HG02763 (cell line): ENCODE measurements around the gene RGCC.
"Not testable (repeated sequence)": the region's sequence is repeated elsewhere in the genome, so short reads cannot be mapped to it uniquely, and the experiment has no call there.

Experiments
- ATAC-seq: cut with Tn5 transposase; IDR thresholded peaks from one replicate; pipeline ENCODE4 v1.9.1; 2021; ENCODE audit warnings: mild to moderate bottlenecking, moderate library complexity; ENCODE audit not compliant: unreplicated experiment

Gene RGCC

GRCh38 chr13:41488124-41488523, 30.8 kb downstream of the RGCC start:
- no peak for ATAC-seq

DNA sequence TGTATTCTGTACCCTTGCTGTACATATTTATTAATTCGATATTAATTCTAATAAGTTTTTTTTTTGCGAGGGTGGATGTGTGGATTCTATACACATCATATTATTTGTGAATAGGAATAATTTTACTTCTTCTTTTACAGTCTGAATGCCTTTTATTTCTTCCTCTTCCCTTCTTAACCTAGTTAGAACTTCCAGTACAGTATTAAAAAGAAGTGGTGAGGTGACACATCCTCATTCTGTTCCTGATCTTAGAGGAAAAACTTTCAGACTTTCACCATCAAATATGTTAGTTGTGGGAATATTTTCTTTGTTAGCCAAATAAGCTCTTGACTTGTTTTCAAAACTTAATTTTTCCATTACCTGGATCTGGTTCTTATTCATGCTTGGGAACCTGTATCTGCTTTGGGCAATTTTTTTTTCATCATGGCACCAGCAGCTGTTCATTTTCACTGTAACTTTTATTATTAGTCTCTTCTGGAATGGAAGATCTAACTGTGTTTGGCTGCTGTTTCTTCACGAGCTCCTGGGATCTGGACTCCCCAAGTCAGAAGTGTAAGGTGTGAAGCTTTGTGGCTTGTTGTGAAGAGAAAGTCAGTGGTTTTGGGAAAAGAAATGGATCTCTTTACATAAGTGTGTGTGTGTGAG, 33.1 kb downstream of the RGCC start:
- ATAC-seq, result no peak

DNA sequence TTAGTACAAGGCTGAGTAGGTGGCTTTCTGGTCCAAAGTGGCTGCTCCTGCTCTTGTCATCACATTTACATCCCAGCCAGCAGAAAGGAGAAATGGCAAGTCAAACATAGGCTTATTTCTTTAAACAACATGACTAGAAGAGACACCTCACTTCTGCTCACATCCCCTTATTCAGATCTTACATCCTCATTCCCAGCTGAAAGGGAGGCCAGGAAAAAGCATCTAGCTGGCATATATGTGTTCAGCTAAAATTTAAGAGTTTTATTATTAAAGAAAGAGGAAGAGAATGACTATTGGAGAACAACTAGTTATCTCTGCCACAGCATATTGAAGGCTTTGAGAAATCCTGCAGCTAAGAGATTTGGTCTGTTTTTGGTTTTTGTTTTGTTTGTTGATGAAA, 34.1 kb downstream of the RGCC start:
- no peak for ATAC-seq

DNA sequence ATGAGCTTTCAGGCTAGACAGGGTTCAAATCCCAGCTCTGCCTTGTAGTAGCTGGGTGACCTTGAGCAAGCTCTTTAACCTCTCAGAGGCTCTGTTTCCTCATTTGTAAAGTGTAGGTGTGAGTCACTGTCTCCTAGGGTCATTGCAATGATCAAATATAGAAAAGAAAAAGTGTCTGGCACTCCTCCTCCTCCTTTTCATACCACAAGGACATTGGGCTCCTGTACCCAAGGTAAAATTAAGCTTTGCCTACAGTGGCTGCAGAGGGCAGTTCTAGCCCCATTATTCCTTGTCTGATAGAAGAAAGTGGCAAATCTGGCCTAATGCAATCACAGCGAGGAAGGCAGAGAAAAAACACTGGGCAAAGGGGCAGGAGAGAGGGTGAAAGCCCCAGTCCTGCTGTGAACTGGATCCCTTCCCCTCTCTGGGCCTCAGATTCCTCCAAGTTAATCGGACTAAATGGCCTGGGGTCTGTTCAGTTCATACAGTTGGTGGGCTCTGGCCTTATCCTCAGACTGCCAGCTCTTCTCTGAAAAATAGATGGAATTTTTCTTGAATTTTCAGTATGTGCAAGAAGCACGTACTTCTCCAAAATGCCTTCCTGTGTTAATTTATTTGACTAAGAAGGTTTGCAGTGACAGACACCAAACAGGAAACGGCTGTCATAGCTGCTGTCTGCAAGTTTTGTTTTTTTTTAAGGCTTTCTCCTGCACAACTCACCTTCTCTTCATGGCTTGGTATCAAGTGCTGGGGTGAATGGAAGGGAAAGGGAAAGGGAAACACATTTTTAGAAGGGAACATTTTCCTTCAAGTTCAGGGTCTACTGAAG, 35.3 kb downstream of the RGCC start:
- ATAC-seq, result peak; percentile 45

- no peak for ATAC-seq
These were observed 36.9 kb downstream of the RGCC start for GRCh38 chr13:41494202-41494601.

- no peak for ATAC-seq
These were observed 37.7 kb downstream of the RGCC start for GRCh38 chr13:41495044-41495443.

- no peak for ATAC-seq
These were observed 39.3 kb downstream of the RGCC start for GRCh38 chr13:41496420-41497234.

DNA sequence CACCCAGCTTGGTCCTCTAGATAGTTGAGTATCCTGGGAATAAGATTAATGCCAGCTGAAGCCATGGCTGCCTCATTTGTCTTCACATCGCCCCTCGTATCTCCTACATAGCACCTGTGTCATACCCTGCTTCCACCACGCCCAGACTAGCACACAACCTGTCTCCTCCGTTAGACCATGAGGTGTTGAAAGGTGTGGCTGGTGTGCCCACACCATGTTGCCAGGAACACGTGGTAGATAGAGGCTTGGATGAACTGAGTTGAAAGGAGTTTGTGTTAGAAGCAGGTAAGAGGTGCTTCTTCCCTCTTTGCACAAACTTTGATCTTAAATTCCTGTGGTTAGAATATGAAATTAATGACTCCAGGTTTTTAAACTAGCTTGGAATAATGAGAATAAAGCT, 40.1 kb downstream of the RGCC start:
- no peak for ATAC-seq

GRCh38 chr13:41499452-41499851, 42.1 kb downstream of the RGCC start:
- no peak for ATAC-seq

DNA sequence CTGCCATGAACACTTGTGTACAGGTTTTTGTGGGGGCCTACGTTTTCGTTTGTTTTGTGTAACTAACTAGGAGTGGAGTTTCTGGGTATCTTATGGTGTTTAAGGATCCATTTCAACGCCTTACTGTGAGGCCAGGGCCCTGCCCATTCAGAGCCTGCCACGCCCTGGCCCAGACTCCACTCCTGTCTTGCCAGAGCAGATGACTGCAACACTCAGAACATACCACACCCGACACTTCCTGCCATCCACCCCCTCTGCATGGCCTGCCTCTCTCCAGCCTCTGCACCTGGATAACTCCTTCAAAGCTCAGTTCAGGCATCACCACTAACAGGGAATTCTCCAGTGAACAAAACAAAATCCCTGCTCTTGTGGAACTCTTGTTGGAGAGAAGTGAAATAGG, 43.2 kb downstream of the RGCC start:
- no peak for ATAC-seq

- ATAC-seq, result no peak
These were observed 43.9 kb downstream of the RGCC start for GRCh38 chr13:41501281-41501680.

DNA sequence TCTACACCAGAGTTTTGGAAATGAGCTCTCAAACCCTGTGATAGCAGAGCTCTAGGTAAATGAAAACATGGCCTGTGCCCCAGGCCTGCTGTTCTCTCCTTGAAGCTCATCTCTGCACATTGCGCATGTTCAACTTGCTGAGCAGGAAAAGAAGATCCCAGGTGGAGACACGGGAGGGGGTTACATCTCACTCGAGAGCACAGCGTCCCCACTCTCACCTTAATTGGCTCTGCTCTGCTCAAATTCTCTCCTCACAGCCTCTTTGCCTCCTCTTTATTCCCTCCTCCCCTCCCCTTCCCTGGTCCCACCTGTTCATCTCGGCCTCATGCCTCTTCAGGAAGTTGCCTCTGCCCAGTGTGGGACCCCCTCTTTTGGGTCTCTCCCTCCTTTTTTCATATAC, 44.7 kb downstream of the RGCC start:
- ATAC-seq, result no peak

DNA sequence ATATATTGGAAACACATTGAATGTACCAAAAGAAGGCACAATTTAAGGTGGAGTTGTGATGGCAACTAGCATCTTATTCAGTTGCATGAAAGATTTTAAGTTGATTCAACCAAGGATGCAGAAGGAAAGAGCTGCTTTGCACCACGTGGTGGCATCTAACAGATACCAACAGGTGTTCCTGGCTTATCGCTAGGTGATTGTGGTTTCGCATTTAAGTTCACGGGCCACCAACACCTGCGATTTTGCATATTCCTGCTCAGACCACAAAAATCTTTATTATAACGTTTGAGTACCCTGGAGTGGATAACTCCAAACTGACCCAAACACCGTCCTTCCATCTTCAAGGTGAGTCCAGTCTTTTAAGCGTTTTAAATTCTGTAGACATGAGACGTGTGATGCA, 45.3 kb downstream of the RGCC start:
- peak; percentile 58 for ATAC-seq

GRCh38 chr13:41503356-41503755, 46.0 kb downstream of the RGCC start:
- ATAC-seq, result no peak

GRCh38 chr13:41504657-41505056, 47.3 kb downstream of the RGCC start:
- ATAC-seq, result not testable (repeated sequence)

DNA sequence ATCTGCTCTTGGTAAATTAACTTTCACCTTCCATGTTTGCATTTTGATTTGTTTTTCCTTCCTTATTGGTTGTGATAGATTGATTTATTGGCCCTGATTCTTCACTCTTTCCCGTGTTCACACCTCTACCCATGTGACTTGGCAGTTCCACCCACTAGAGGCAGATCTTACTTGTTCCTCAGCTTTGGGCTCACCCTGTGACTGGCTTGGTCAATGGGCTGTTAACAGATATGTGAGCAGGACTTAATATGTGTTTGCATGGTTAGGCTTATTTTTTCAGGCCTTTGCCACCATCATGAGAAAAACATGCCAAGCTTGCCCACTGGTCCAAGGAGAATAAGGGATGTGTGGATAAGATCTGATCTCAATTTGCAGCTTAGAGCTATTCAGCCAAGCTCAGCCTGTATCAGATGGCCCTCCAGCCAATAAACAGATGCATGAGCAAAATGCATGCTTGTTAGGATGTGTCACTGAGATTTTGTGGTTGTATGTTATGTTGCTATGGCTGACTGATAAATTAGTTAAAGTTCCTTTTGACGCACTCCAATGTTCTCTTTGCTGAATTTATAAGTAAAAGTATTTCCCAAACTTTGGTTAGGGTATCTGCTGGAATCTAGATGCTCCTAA, 48.0 kb downstream of the RGCC start:
- no peak for ATAC-seq

GRCh38 chr13:41506312-41506711, 49.0 kb downstream of the RGCC start:
- no peak for ATAC-seq

- no peak for ATAC-seq
These were observed 52.6 kb downstream of the RGCC start for GRCh38 chr13:41509971-41510370.

DNA sequence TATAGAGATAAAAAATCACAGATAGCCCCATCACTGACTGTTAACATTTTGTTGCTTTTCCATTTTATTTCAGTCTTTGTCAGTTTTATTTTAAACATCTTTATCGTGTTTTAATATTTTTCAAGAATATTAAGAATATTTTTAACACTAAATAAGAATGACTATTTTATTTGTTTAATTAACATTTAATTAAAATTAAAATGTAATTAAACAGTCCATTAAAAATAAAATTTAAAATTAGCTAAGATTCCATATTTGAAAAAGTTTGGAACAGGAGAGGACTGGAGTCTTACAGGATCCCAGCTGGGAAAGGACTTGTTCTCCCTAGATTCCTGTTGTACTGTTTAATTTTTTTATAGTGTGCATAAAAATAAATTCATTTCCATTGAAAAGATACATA, 54.5 kb downstream of the RGCC start:
- no peak for ATAC-seq

DNA sequence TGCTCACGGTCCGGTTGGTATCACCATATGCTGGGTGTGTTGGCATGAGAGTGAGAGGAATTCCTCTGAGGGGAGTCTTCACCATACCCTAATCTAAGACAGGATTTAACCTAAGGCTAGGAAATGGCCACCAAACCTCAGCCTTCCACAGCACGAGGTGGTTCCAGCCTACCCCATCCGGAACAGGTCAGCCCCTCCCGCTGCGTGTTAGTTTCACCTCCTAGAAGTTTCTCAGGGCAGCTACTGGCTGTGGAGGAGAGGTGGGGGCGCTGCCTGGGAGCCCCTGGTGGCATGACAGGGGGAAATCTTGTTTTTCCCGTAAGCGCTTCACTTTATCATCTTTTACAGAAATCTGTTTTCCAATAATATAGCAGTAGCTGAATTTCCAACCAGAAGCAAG, 55.1 kb downstream of the RGCC start:
- no peak for ATAC-seq

DNA sequence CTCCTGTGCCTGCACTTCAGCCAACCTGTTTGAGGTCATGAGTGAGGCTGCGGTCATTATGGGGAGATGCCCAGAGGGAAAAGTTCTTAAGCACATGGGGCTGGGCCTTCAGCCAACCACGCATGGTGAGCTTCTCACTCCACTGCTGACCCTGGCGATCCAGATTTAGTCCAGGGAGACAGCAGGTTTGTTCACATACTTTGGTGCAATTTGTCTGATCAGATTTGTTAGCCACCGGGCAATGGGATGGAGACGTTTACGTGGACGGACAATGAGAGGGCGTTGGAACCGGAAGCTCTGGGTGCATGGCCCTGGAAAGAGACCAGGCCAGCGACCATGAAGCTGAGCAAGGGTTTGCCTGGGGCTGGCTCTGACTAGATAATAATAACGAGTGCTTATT, 56.2 kb downstream of the RGCC start:
- ATAC-seq, result no peak
